GM19023 (cell line): ENCODE measurements around the gene RNF20.
A peak's percentile ranks its signal among the peaks of the same experiment; 100 is the strongest.
"Not testable (repeated sequence)": the region's sequence is repeated elsewhere in the genome, so short reads cannot be mapped to it uniquely, and the experiment has no call there.

Experiments
- ATAC-seq: cut with Tn5 transposase; IDR thresholded peaks from one replicate; pipeline ENCODE4 v1.9.1; 2021; ENCODE audit warnings: mild to moderate bottlenecking, moderate library complexity; ENCODE audit not compliant: unreplicated experiment

RNF20 gene

GRCh38 chr9:101533334-101534204 is at the start of gene RNF20:
RNF20 (plus strand) TSS chr9:101533853; CDS start chr9:101535424, 1,571 bp downstream.
- ATAC-seq, result peak; percentile 96

- no peak for ATAC-seq
Observed at GRCh38 chr9:101484046-101484445, 49.6 kb upstream of the RNF20 start.

GRCh38 chr9:101485924-101486692 is 47.5 kb upstream of the RNF20 start:
- ATAC-seq, result no peak

- ATAC-seq, result no peak
Observed at GRCh38 chr9:101486693-101487442, 46.8 kb upstream of the RNF20 start.

- ATAC-seq, result no peak
Observed at GRCh38 chr9:101487443-101487840, 46.2 kb upstream of the RNF20 start.

- ATAC-seq, result no peak
Observed at GRCh38 chr9:101495810-101496209, 37.8 kb upstream of the RNF20 start.

- no peak for ATAC-seq
Observed at GRCh38 chr9:101498323-101498722, 35.3 kb upstream of the RNF20 start.

- no peak for ATAC-seq
Observed at GRCh38 chr9:101504188-101504587, 29.5 kb upstream of the RNF20 start.

- no peak for ATAC-seq
Observed at GRCh38 chr9:101508211-101508610, 25.4 kb upstream of the RNF20 start.

- no peak for ATAC-seq
Observed at GRCh38 chr9:101509572-101509971, 24.1 kb upstream of the RNF20 start.

- no peak for ATAC-seq
Observed at GRCh38 chr9:101510459-101510858, 23.2 kb upstream of the RNF20 start.

GRCh38 chr9:101511009-101511408 is 22.6 kb upstream of the RNF20 start:
- no peak for ATAC-seq

GRCh38 chr9:101512116-101512515 is 21.5 kb upstream of the RNF20 start:
- ATAC-seq, result no peak

GRCh38 chr9:101513351-101513750 is 20.3 kb upstream of the RNF20 start:
- no peak for ATAC-seq

- no peak for ATAC-seq
Observed at GRCh38 chr9:101514071-101514470, 19.6 kb upstream of the RNF20 start.

GRCh38 chr9:101516655-101517054 is 17.0 kb upstream of the RNF20 start:
- no peak for ATAC-seq

- ATAC-seq, result not testable (repeated sequence)
Observed at GRCh38 chr9:101518489-101518888, 15.2 kb upstream of the RNF20 start.

- ATAC-seq, result no peak
Observed at GRCh38 chr9:101524371-101524770, 9.3 kb upstream of the RNF20 start.

GRCh38 chr9:101527066-101527465 is 6.6 kb upstream of the RNF20 start:
- ATAC-seq, result no peak

- ATAC-seq, result no peak
Observed at GRCh38 chr9:101528015-101528414, 5.6 kb upstream of the RNF20 start.

- peak; percentile 35 for ATAC-seq
Observed at GRCh38 chr9:101530076-101530711, 3.5 kb upstream of the RNF20 start.
